GM21528 (cell line): ENCODE results near the gene NOX5.

Experiments
- ATAC-seq: cut with Tn5 transposase; IDR thresholded peaks from one replicate; pipeline ENCODE4 v1.9.1; 2021; ENCODE audit warnings: mild to moderate bottlenecking, moderate library complexity; ENCODE audit not compliant: unreplicated experiment, low FRiP score

NOX5 gene

GRCh38 chr15:69076756-69077155 lies 62.3 kb downstream of the NOX5 start:
- no peak for ATAC-seq

- no peak for ATAC-seq
Observed at GRCh38 chr15:69078638-69079037, 64.1 kb downstream of the NOX5 start.

- ATAC-seq = no peak
Observed at GRCh38 chr15:69080295-69081248, 66.1 kb downstream of the NOX5 start.

- no peak for ATAC-seq
Observed at GRCh38 chr15:69081310-69082004, 67.0 kb downstream of the NOX5 start.

- ATAC-seq = no peak
Observed at GRCh38 chr15:69082021-69082502, 67.6 kb downstream of the NOX5 start.

GRCh38 chr15:69082554-69082953 lies 68.1 kb downstream of the NOX5 start:
- no peak for ATAC-seq

- ATAC-seq = no peak
Observed at GRCh38 chr15:69084404-69085030, 70.0 kb downstream of the NOX5 start.

- ATAC-seq = no peak
Observed at GRCh38 chr15:69085325-69086081, 71.0 kb downstream of the NOX5 start.

GRCh38 chr15:69086427-69087204 lies 72.1 kb downstream of the NOX5 start:
- ATAC-seq = no peak

- ATAC-seq = no peak
Observed at GRCh38 chr15:69087366-69087976, 73.0 kb downstream of the NOX5 start.

GRCh38 chr15:69088300-69088965 lies 73.9 kb downstream of the NOX5 start:
- no peak for ATAC-seq

- no peak for ATAC-seq
Observed at GRCh38 chr15:69089258-69089657, 74.8 kb downstream of the NOX5 start.

- no peak for ATAC-seq
Observed at GRCh38 chr15:69090197-69090948, 75.9 kb downstream of the NOX5 start.

- ATAC-seq = no peak
Observed at GRCh38 chr15:69091654-69092053, 77.2 kb downstream of the NOX5 start.

GRCh38 chr15:69092159-69092558 lies 77.7 kb downstream of the NOX5 start:
- ATAC-seq = no peak

- ATAC-seq = no peak
Observed at GRCh38 chr15:69093127-69093526, 78.6 kb downstream of the NOX5 start.

- no peak for ATAC-seq
Observed at GRCh38 chr15:69093614-69094013, 79.1 kb downstream of the NOX5 start.
